H1 (cell line): ENCODE measurements around the gene UCP1. TPM values are rescaled to one million over a fixed set of nuclear protein-coding genes. Genes with fewer than 3 reads are reported as not detected.

Source experiments
- CTCF ChIA-PET: fragments of 300-600 bp; sonication (Branson Sonifier 250); formaldehyde crosslinking; loops from one replicate; lab custom pipeline; 2021; ENCODE audit not compliant: partially characterized antibody; lab: Charles Lee
- POLR2A ChIA-PET: fragments of 300-600 bp; sonication (Branson Sonifier 250); formaldehyde crosslinking; loops from one replicate; lab custom pipeline; 2021; ENCODE audit warnings: inconsistent platforms; ENCODE audit not compliant: partially characterized antibody; lab: Charles Lee
- DNase-seq, 2 experiments: peaks; one replicate each; pipeline versions ENCODE4 v3.0.0 to v3.0.0-alpha.2; 2010 to 2022; ENCODE audit warnings: low spot score in 2 of 2, low read depth in 1 of 2, mixed read lengths in 1 of 2
- FAIRE-seq: peaks from 2 replicates; lab custom pipeline; 2011; peaks lifted over from hg19 to GRCh38; lab: Jason Lieb, UNC
- H2AFZ ChIP-seq: 2 replicates; pipeline ENCODE4 v1.8.1; 2012; ENCODE audit warnings: low read length, inconsistent platforms
- H2AK5ac ChIP-seq: 2 replicates; pipeline ENCODE4 v1.6.1; 2013; ENCODE audit warnings: low read depth, low read length
- H2BK120ac ChIP-seq: replicated peaks from 2 replicates; pipeline ENCODE3; 2013; ENCODE audit warnings: low read depth, low read length, inconsistent platforms
- H2BK12ac ChIP-seq: 2 replicates; pipeline ENCODE4 v1.6.1; 2013; ENCODE audit warnings: low read depth, low read length
- H2BK15ac ChIP-seq: 2 replicates; pipeline ENCODE4 v1.6.1; 2013; ENCODE audit warnings: low read length
- H2BK20ac ChIP-seq: 2 replicates; pipeline ENCODE4 v1.6.1; 2013; ENCODE audit warnings: low read length
- H2BK5ac ChIP-seq: 2 replicates; pipeline ENCODE4 v1.6.1; 2013; ENCODE audit warnings: low read depth, low read length
- H3K14ac ChIP-seq: 2 replicates; pipeline ENCODE4 v1.6.1; 2013; ENCODE audit warnings: inconsistent platforms; ENCODE audit not compliant: insufficient read length
- H3K18ac ChIP-seq: 2 replicates; pipeline ENCODE4 v1.6.1; 2013; ENCODE audit warnings: low read length; ENCODE audit errors: extremely low read depth
- H3K23ac ChIP-seq: 2 replicates; pipeline ENCODE4 v1.6.1; 2013; ENCODE audit warnings: inconsistent platforms; ENCODE audit not compliant: insufficient read length
- H3K23me2 ChIP-seq: 2 replicates; pipeline ENCODE4 v1.6.1; 2013; ENCODE audit warnings: low read depth, low read length
- H3K27ac ChIP-seq: 2 replicates; pipeline ENCODE4 v1.6.1; 2011; ENCODE audit warnings: low read depth, low read length, inconsistent platforms
- H3K27me3 ChIP-seq, 4 experiments: replicated peaks in 1 of 4; 1 replicate in 1 of 4; 2 replicates in 3 of 4; pipeline versions ENCODE4 v1.6.1 to v1.8.1; 2011 to 2013; ENCODE audit warnings: low read length in 3 of 4, mild to moderate bottlenecking in 3 of 4, inconsistent platforms in 2 of 4, mixed read lengths in 2 of 4, moderate library complexity in 1 of 4; ENCODE audit not compliant: control insufficient read depth in 3 of 4, insufficient read depth in 3 of 4; ENCODE audit errors: extremely low read depth in 1 of 4
- H3K36me3 ChIP-seq, 4 experiments: 2 replicates each; pipeline versions ENCODE4 v1.6.1 to v1.8.1; 2011 to 2013; ENCODE audit warnings: mild to moderate bottlenecking in 4 of 4, low read length in 3 of 4, moderate library complexity in 2 of 4, control low read depth in 1 of 4, inconsistent platforms in 1 of 4; ENCODE audit not compliant: insufficient read depth in 4 of 4, control insufficient read depth in 2 of 4
- H3K4ac ChIP-seq: replicated peaks from 2 replicates; pipeline ENCODE3; 2013; ENCODE audit warnings: low read length, low read depth, mixed read lengths, inconsistent platforms; ENCODE audit not compliant: insufficient read length
- H3K4me1 ChIP-seq, 4 experiments: replicated peaks in 1 of 4; 1 replicate in 1 of 4; 2 replicates in 3 of 4; pipeline versions ENCODE4 v1.6.1 to v1.8.1; 2011 to 2013; ENCODE audit warnings: low read length in 3 of 4, inconsistent platforms in 2 of 4, mixed read lengths in 1 of 4; ENCODE audit not compliant: insufficient read depth in 4 of 4, control insufficient read depth in 3 of 4
- H3K4me2 ChIP-seq, 2 experiments: 2 replicates each; pipeline versions ENCODE4 v1.6.1 to v1.8.1; 2011 to 2013; ENCODE audit warnings: low read depth in 2 of 2, low read length in 2 of 2, control low read depth in 1 of 2, inconsistent platforms in 1 of 2, mild to moderate bottlenecking in 1 of 2; ENCODE audit not compliant: insufficient read depth in 1 of 2
- H3K4me3 ChIP-seq, 4 experiments: fragments of 200-600, 300-600 bp in 1 of 4; sonication (generic), shearing (Covaris generic), sonication (Bioruptor Twin) in 1 of 4; 2 replicates each; pipeline versions ENCODE4 v1.5.1 to v1.8.1; 2011 to 2016; ENCODE audit warnings: low read length in 4 of 4, low read depth in 3 of 4, control low read depth in 2 of 4, inconsistent platforms in 2 of 4, mild to moderate bottlenecking in 2 of 4, mixed read lengths in 1 of 4, moderate library complexity in 1 of 4; ENCODE audit not compliant: insufficient read depth in 2 of 4; ENCODE audit errors: extremely low read depth in 1 of 4
- H3K56ac ChIP-seq: replicated peaks from 2 replicates; pipeline ENCODE3; 2013; ENCODE audit warnings: low read depth, mild to moderate bottlenecking, mixed read lengths, low read length, inconsistent platforms; ENCODE audit not compliant: insufficient read length
- H3K79me1 ChIP-seq: 2 replicates; pipeline ENCODE4 v1.6.1; 2013; ENCODE audit warnings: low read depth, low read length, control low read depth
- H3K79me2 ChIP-seq, 2 experiments: 2 replicates each; pipeline versions ENCODE4 v1.6.1 to v1.8.1; 2012 to 2013; ENCODE audit warnings: low read length in 2 of 2, mild to moderate bottlenecking in 2 of 2, inconsistent platforms in 1 of 2; ENCODE audit not compliant: insufficient read depth in 2 of 2, control insufficient read depth in 1 of 2
- H3K9ac ChIP-seq, 4 experiments: replicated peaks in 1 of 4; 1 replicate in 1 of 4; 2 replicates in 3 of 4; pipeline versions ENCODE4 v1.6.1 to v1.8.1; 2011 to 2013; ENCODE audit warnings: low read depth in 3 of 4, low read length in 3 of 4, control low read depth in 2 of 4, mild to moderate bottlenecking in 2 of 4, moderate library complexity in 2 of 4, inconsistent platforms in 1 of 4; ENCODE audit errors: extremely low read depth in 1 of 4
- H3K9me3 ChIP-seq, 2 experiments: 2 replicates each; pipeline versions ENCODE4 v1.6.1 to v1.8.1; 2012 to 2013; ENCODE audit warnings: mild to moderate bottlenecking in 2 of 2, moderate library complexity in 2 of 2, control low read depth in 1 of 2, inconsistent platforms in 1 of 2, low read depth in 1 of 2, low read length in 1 of 2, mixed read lengths in 1 of 2; ENCODE audit not compliant: insufficient read depth in 2 of 2
- H4K20me1 ChIP-seq, 2 experiments: replicated peaks in 1 of 2; 2 replicates each; pipeline versions ENCODE3 to v1.8.1; 2011 to 2013; ENCODE audit warnings: inconsistent platforms in 2 of 2, low read length in 2 of 2, mild to moderate bottlenecking in 1 of 2; ENCODE audit not compliant: insufficient read depth in 2 of 2, control insufficient read depth in 1 of 2
- H4K5ac ChIP-seq: 2 replicates; pipeline ENCODE4 v1.6.1; 2013; ENCODE audit warnings: low read length, low read depth, mixed read lengths, inconsistent platforms; ENCODE audit not compliant: insufficient read length
- H4K8ac ChIP-seq: 2 replicates; pipeline ENCODE4 v1.8.0; 2013; ENCODE audit warnings: mild to moderate bottlenecking, moderate library complexity, low read length, inconsistent platforms; ENCODE audit not compliant: insufficient read depth; ENCODE audit errors: extremely low read depth
- H4K91ac ChIP-seq: replicated peaks from 2 replicates; pipeline ENCODE3; 2013; ENCODE audit warnings: low read length, mixed read lengths, inconsistent platforms; ENCODE audit not compliant: insufficient read length
- SP2 ChIP-seq: IDR thresholded peaks from 2 replicates; pipeline ENCODE4 v1.6.1; 2012; ENCODE audit warnings: mild to moderate bottlenecking, low read length, inconsistent platforms
- TAF1 ChIP-seq: IDR thresholded peaks from 2 replicates; pipeline ENCODE4 v1.6.1; 2011; ENCODE audit warnings: mild to moderate bottlenecking, low read depth, low read length
- TCF12 ChIP-seq: IDR thresholded peaks from 2 replicates; pipeline ENCODE4 v1.6.1; 2011; ENCODE audit warnings: low read depth, mild to moderate bottlenecking, low read length
- WGBS, 2 experiments: shearing (Covaris generic) in 1 of 2; methylation state at CpG; one replicate each; pipeline versions ENCODE4 v1.1.6 to v1.1.7; 2013 to 2015; ENCODE audit warnings: low lambda C conversion rate in 2 of 2, mixed read lengths in 2 of 2, inconsistent platforms in 1 of 2, low coverage in 1 of 2, missing lambda C conversion rate in 1 of 2; ENCODE audit not compliant: insufficient replicate concordance in 2 of 2, insufficient coverage in 1 of 2, insufficient read length in 1 of 2; ENCODE audit errors: extremely low coverage in 1 of 2, missing lambda C conversion rate in 1 of 2; 5-methylcytosine and 5-hydroxymethylcytosine counted together
- polyA plus RNA-seq, 7 experiments: library from polyadenylated mRNA; depleted of rRNA in 3 of 7; stranded (reverse) in 5 of 7; unstranded in 2 of 7; fragments of >200 nt in 5 of 7; fragments of 200-250 nt in 2 of 7; gene quantifications; 1 replicate in 5 of 7; 2 replicates in 1 of 7; 4 replicates in 1 of 7; pipeline versions ENCODE4 v1.2.1 to v1.2.3, GENCODE V29; 2011 to 2013; ENCODE audit warnings: missing spikeins in 2 of 7, mixed read lengths in 2 of 7
- total RNA-seq: library from RNA; stranded (reverse); fragmentation: NEBNext Ultra II Directional; extraction: Animal tissue kit (Norgen Biotek cat#: 25700); gene quantifications from 2 replicates; pipeline ENCODE4 v1.2.1, GENCODE V29; 2021
- TF ChIP-seq, protein P1 (sequence below): IDR thresholded peaks from 2 replicates; pipeline ENCODE4 v1.6.1; 2012; ENCODE audit warnings: inconsistent platforms

UCP1 gene
- total and polyA plus RNA-seq, 2 of the 8 experiments (the other 6 are each of a cell fraction or from before 2014, with no cell fraction given): 0.20 to 0.44 TPM

DNA sequence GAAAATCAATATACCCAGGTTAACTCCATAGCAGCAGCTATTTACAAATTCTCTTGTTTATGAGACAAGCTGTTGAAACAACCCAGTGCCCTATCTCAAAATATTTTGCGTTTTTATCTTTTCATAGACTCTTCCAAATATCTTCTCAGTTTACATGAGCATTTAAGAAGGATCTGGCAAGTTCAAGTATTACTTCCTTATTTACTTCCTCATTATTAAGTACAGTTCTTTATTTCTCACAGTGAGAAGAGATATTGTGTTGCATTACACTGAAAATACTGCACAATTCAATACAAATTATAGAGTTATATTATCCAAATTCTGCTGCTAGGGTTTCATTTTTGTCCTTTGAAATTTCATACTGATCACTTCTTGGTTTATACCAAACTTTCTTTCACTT is 43.6 kb upstream of the UCP1 start:
- Histone ChIP-seq H3K56ac (no peak overlapping the region), H3K27me3 (no peaks in the 10 kb centered on the region), H3K18ac (no peak overlapping the region), H3K14ac (no peak overlapping the region), H4K91ac (no peak overlapping the region), H3K4me2 (no peak overlapping the region), H2AFZ (no peak overlapping the region), H3K4me3 (no peak overlapping the region)
- TF ChIP-seq TCF12 (no peak), TAF1 (no peak), SP2 (no peak)
- TF ChIP-seq, protein P1, sequence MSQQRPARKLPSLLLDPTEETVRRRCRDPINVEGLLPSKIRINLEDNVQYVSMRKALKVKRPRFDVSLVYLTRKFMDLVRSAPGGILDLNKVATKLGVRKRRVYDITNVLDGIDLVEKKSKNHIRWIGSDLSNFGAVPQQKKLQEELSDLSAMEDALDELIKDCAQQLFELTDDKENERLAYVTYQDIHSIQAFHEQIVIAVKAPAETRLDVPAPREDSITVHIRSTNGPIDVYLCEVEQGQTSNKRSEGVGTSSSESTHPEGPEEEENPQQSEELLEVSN: no peak
- TF ChIP-seq, all 59 proteins: peak for 0
- CTCF ChIA-PET: interaction anchor here (0.8 kb wide), 1 partner anchor 15 kb away, joined by 3 read pairs; no protein-coding TSS in a partner anchor
- Histone ChIP-seq H2AK5ac (no peak overlapping the region), H3K9ac (no peak overlapping the region), H3K9me3 (no peaks in the 10 kb centered on the region), H4K8ac (no peak overlapping the region), H4K20me1 (no peaks in the 10 kb centered on the region), H3K27ac (no peak overlapping the region), H2BK120ac (no peak overlapping the region), H3K23me2 (no peaks in the 10 kb centered on the region), H3K4me1 (peaks cover 0 to 3% (median under 1%) of the 10 kb centered on the region in 4 experiments; a peak in 3 of 7 replicates), H3K23ac (no peak overlapping the region), H3K79me2 (no peaks in the 10 kb centered on the region), H2BK20ac (no peak overlapping the region), H3K4ac (no peak overlapping the region), H3K36me3 (no peaks in the 10 kb centered on the region), H4K5ac (no peak overlapping the region), H3K79me1 (no peaks in the 10 kb centered on the region), H2BK12ac (no peak overlapping the region), H2BK5ac (no peak overlapping the region), H2BK15ac (no peak overlapping the region)
- 94% methylated on average over 1 of the region's 1 CpG; no CpG with 5 or more reads in 1 of the 2 experiments for WGBS, 2 experiments
- FAIRE-seq: no peak
- POLR2A ChIA-PET: no interaction called here
- DNase-seq: no peak
